Measurements from ENCODE around the gene PRDM16.

PRDM16 gene

GRCh38 chr1:3122311-3122710, 53.3 kb downstream of the PRDM16 start:
- H3K79me2 ChIP-seq (ENCODE audit: insufficient read depth, low read length), result no peaks in the 10 kb centered on the region
- H3K9ac ChIP-seq (ENCODE audit: low read depth, low read length), result no peak overlapping the region
- no peaks in the 10 kb centered on the region for H3K9me3 ChIP-seq (ENCODE audit: insufficient read depth, low read length, severe bottlenecking)
- ATAC-seq (ENCODE audit: insufficient read depth, low read depth) (no peak), DNase-seq (no peak)
- no peaks in the 10 kb centered on the region for H3K36me3 ChIP-seq (ENCODE audit: insufficient read depth, low read length)
- TF ChIP-seq CTCF (IDR thresholded peaks at IDR 0.05; ENCODE audit: borderline replicate concordance, extremely low read depth, low read length, poor library complexity, severe bottlenecking) (no peak), EZH2 (IDR thresholded peaks at IDR 0.05; ENCODE audit: borderline replicate concordance, low read depth, low read length, severe bottlenecking) (no peak)
- no peak overlapping the region for H3K4me3 ChIP-seq (ENCODE audit: low read depth in 1 of 2, low read length in 2 of 2)
- no peaks in the 10 kb centered on the region for H4K20me1 ChIP-seq (ENCODE audit: insufficient read depth, low read length)
- no peak overlapping the region for H3K27ac ChIP-seq (ENCODE audit: low read length)
- H3K4me2 ChIP-seq (ENCODE audit: insufficient read depth, low read length), result no peak overlapping the region
- H3K27me3 ChIP-seq (ENCODE audit: insufficient read depth, low read length, poor library complexity), result no peaks in the 10 kb centered on the region
- no peak overlapping the region for H2AFZ ChIP-seq (ENCODE audit: low read depth, low read length)
- H3K4me1 ChIP-seq (ENCODE audit: insufficient read depth, low read length), result no peaks in the 10 kb centered on the region

DNA sequence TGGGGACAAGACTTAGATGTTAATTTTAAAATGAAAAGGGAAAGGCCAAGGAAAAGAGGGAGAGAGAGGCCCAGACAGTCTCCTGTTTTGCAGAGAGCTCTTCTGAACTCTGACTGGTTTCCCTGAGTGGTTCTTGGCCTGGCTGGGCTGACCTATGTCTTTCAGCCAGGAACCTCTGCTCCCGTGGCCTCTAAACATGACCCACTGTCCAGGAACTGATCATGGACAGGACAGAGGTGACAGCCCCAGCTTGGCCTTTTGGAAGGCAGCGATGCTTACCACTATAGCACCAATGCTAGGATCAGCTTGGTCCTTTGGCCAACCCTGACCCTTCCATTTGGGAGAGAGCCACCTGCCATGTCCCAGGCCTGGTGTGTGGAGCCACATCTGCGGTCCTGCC, 55.2 kb downstream of the PRDM16 start:
- ATAC-seq (ENCODE audit: insufficient read depth, low read depth) (no peak), DNase-seq (no peak)
- H3K9me3 ChIP-seq (ENCODE audit: insufficient read depth, low read length, severe bottlenecking), result no peaks in the 10 kb centered on the region
- no peaks in the 10 kb centered on the region for H3K27me3 ChIP-seq (ENCODE audit: insufficient read depth, low read length, poor library complexity)
- H3K36me3 ChIP-seq (ENCODE audit: insufficient read depth, low read length), result no peaks in the 10 kb centered on the region
- 0 out of 2 replicates have a peak, but pooled peaks cover 2% of the 10 kb centered on the region for H4K20me1 ChIP-seq (ENCODE audit: insufficient read depth, low read length)
- H3K4me3 ChIP-seq (ENCODE audit: low read depth in 1 of 2, low read length in 2 of 2), result no peak overlapping the region
- no peak overlapping the region for H2AFZ ChIP-seq (ENCODE audit: low read depth, low read length)
- H3K27ac ChIP-seq (ENCODE audit: low read length), result no peak overlapping the region
- H3K4me1 ChIP-seq (ENCODE audit: insufficient read depth, low read length), result no peaks in the 10 kb centered on the region
- no peaks in the 10 kb centered on the region for H3K79me2 ChIP-seq (ENCODE audit: insufficient read depth, low read length)
- H3K4me2 ChIP-seq (ENCODE audit: insufficient read depth, low read length), result no peak overlapping the region
- no peak overlapping the region for H3K9ac ChIP-seq (ENCODE audit: low read depth, low read length)
- no peak for TF ChIP-seq CTCF (IDR thresholded peaks at IDR 0.05; ENCODE audit: borderline replicate concordance, extremely low read depth, low read length, poor library complexity, severe bottlenecking)

DNA sequence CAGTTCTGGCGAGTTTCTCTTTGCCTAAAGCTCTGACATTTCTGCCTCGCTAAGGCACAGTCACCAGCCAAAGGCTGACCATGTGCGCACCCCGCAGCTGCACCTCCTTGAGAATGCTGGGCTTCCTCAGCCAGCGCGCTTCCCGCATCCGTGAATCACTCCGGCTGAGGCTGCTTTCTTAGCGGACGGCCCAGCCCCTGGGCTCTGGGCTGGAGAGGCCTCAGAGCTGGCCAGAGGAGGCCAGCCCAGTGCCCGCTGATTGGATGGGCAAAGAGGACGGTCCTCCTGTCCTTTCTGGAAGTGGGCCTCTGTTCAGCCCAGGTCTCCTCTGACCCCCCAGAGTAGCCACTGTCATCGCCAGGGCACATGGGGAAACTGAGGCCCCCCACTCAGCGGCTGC, 56.1 kb downstream of the PRDM16 start:
- no peaks in the 10 kb centered on the region for H3K27me3 ChIP-seq (ENCODE audit: insufficient read depth, low read length, poor library complexity)
- TF ChIP-seq CTCF (IDR thresholded peaks at IDR 0.05; ENCODE audit: borderline replicate concordance, extremely low read depth, low read length, poor library complexity, severe bottlenecking) (no peak), EZH2 (IDR thresholded peaks at IDR 0.05; ENCODE audit: borderline replicate concordance, low read depth, low read length, severe bottlenecking) (no peak)
- no peak overlapping the region for H3K27ac ChIP-seq (ENCODE audit: low read length)
- no peaks in the 10 kb centered on the region for H3K79me2 ChIP-seq (ENCODE audit: insufficient read depth, low read length)
- H3K4me2 ChIP-seq (ENCODE audit: insufficient read depth, low read length), result no peak overlapping the region
- H3K36me3 ChIP-seq (ENCODE audit: insufficient read depth, low read length), result no peaks in the 10 kb centered on the region
- H3K4me3 ChIP-seq (ENCODE audit: low read depth in 1 of 2, low read length in 2 of 2), result no peak overlapping the region
- H3K4me1 ChIP-seq (ENCODE audit: insufficient read depth, low read length), result no peaks in the 10 kb centered on the region
- no peaks in the 10 kb centered on the region for H3K9me3 ChIP-seq (ENCODE audit: insufficient read depth, low read length, severe bottlenecking)
- ATAC-seq (ENCODE audit: insufficient read depth, low read depth) (no peak), DNase-seq (no peak)
- no peak overlapping the region for H2AFZ ChIP-seq (ENCODE audit: low read depth, low read length)
- 0 out of 2 replicates have a peak, but pooled peaks cover 3% of the 10 kb centered on the region for H4K20me1 ChIP-seq (ENCODE audit: insufficient read depth, low read length)
- no peak overlapping the region for H3K9ac ChIP-seq (ENCODE audit: low read depth, low read length)
